ES-I3 (cell line): ENCODE results near the gene RASEF.
A peak's percentile ranks its signal among the peaks of the same experiment; 100 is the strongest.

ENCODE experiments used
- H3K36me3 ChIP-seq: 2 replicates; pipeline ENCODE4 v1.6.1; 2013; ENCODE audit warnings: mild to moderate bottlenecking, low read length, control low read depth, moderate library complexity; ENCODE audit not compliant: insufficient read depth
- H3K4me1 ChIP-seq: 2 replicates; pipeline ENCODE4 v1.6.1; 2013; ENCODE audit warnings: mild to moderate bottlenecking, control low read depth, low read length; ENCODE audit not compliant: insufficient read depth
- H3K9ac ChIP-seq: 2 replicates; pipeline ENCODE4 v1.6.1; 2013; ENCODE audit warnings: low read depth, mild to moderate bottlenecking, low read length, moderate library complexity
- H3K9me3 ChIP-seq: 2 replicates; pipeline ENCODE4 v1.6.1; 2013; ENCODE audit warnings: mild to moderate bottlenecking, low read length, moderate library complexity; ENCODE audit not compliant: control insufficient read depth, insufficient read depth

The RASEF gene

GRCh38 chr9:83068414-83068813, 5.5 kb upstream of the RASEF start:
- Histone ChIP-seq H3K36me3 (no peaks in the 10 kb centered on the region), H3K9me3 (no peaks in the 10 kb centered on the region), H3K4me1 (no peaks in the 10 kb centered on the region), H3K9ac (no peak overlapping the region)

GRCh38 chr9:83067579-83067978, 4.6 kb upstream of the RASEF start:
- H3K9ac ChIP-seq = no peak overlapping the region
- no peaks in the 10 kb centered on the region for H3K36me3 ChIP-seq
- no peaks in the 10 kb centered on the region for H3K4me1 ChIP-seq
- H3K9me3 ChIP-seq = no peaks in the 10 kb centered on the region

DNA sequence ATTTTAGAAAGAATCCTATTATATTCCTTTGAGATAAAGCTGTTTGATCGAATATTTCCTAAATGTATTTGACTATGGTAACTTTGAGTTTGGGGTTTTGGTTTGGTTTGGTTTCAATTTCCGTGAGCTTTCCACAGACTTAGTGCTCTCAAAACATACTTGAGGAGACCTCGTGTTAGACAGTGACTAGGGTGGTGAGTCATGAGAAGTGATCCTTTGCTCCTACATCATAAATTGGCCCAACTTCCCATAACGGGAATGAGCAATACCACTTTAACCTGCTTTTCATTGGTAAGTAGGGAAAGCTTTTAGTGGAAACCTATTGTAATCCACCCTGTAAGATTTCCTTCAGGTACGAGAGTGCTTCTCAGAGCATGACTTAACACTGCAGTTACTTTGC, 3.8 kb upstream of the RASEF start:
- H3K4me1 ChIP-seq = no peaks in the 10 kb centered on the region
- no peaks in the 10 kb centered on the region for H3K36me3 ChIP-seq
- no peak overlapping the region for H3K9ac ChIP-seq
- no peaks in the 10 kb centered on the region for H3K9me3 ChIP-seq

GRCh38 chr9:83065233-83065632, 2.3 kb upstream of the RASEF start:
- Histone ChIP-seq H3K9me3 (no peaks in the 10 kb centered on the region), H3K36me3 (no peaks in the 10 kb centered on the region), H3K9ac (no peak overlapping the region), H3K4me1 (no peaks in the 10 kb centered on the region)

DNA sequence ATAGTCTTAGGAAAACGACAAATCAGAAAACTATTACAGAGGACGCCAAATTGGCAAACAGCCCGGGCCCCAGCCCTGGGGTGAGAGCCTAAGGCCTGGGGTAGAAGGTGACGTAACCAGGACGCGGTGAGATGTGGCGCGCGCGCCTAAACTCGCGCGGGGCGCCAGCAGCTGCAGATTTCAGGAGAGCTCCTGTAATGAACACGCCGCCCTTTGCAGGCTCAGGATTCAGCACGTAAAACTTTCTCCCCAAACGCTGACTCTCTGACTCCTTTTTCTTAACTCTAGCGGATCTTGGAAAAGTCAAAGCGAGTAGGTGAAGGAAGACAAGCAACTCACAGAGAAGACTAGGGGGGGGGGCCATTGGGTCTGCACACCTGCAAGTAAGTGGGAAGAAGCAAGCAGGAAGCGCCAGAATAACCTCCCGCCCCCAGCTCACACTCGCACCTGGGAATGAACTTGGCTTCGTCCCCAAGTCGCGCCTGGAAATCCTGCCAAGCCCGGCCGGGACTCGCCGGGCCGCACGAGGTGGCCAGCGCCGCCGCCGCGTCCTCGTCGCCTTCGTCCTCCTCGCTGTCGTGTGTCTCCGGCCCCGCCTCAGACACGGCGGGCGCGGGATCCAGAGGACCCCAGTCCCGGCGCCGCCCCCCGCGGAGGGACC, 822 bp downstream of the RASEF start:
- Histone ChIP-seq H3K4me1 (no peaks in the 10 kb centered on the region), H3K36me3 (no peaks in the 10 kb centered on the region), H3K9me3 (no peaks in the 10 kb centered on the region), H3K9ac (peak overlapping the region; percentile 53)

DNA sequence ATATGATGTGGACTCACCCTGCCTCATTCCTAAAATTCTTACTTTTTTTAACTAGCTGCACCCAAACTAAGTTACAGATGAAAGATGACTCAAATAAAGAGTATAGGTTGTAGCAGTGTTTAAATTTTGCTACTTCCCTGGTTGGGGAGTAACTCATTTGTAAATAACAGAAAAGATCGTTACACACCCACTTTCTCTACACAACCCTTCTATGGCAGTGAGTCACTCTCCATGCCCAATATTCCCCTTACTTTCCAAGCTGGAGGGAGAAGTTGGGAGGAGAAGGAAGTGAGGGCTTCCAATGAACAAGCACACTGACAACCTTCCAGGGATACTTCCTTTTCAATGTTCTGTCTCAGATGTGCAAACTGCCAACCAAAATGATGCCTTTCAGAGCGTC, 1.9 kb downstream of the RASEF start:
- H3K4me1 ChIP-seq = no peaks in the 10 kb centered on the region
- H3K36me3 ChIP-seq = no peaks in the 10 kb centered on the region
- no peaks in the 10 kb centered on the region for H3K9me3 ChIP-seq
- no peak overlapping the region for H3K9ac ChIP-seq

DNA sequence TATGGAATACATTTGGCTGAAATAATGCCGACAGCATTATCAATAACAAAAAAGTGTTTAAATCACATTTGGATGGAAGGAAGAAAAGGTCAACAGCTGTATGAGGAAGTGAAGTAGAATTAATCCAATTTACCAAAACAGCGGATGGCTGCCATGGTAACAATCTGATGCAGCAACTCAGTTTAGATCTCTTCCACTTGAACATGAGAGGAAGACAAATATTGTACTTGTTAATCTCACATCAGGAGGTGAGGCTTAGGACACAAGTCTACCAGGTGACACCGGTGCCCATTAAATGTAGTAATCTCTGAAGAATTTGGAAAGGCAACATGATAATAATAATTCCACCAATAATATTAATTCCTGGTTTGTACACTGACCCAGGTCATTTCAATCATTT, 2.4 kb downstream of the RASEF start:
- H3K4me1 ChIP-seq = no peaks in the 10 kb centered on the region
- H3K9me3 ChIP-seq = no peaks in the 10 kb centered on the region
- no peaks in the 10 kb centered on the region for H3K36me3 ChIP-seq
- no peak overlapping the region for H3K9ac ChIP-seq

DNA sequence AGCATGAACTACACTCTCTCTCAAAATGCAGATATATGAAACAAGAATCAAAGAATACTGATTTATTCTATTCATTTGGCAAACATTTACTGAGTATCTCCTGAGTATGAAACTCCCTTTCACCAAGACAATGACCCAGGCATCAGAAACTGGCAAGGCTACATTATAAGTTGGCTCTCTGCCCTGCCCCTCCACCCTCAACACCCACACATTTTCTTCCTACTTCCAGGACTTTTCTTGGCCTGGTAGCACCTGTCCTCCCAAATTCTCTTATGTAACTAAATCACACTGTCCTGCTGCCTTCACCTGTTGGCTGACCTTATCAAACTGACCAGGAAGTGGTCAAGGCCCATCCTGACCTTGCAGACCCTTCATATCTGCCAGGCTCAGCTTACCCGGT, 3.5 kb downstream of the RASEF start:
- Histone ChIP-seq H3K4me1 (no peaks in the 10 kb centered on the region), H3K36me3 (no peaks in the 10 kb centered on the region), H3K9me3 (no peaks in the 10 kb centered on the region), H3K9ac (no peak overlapping the region)

DNA sequence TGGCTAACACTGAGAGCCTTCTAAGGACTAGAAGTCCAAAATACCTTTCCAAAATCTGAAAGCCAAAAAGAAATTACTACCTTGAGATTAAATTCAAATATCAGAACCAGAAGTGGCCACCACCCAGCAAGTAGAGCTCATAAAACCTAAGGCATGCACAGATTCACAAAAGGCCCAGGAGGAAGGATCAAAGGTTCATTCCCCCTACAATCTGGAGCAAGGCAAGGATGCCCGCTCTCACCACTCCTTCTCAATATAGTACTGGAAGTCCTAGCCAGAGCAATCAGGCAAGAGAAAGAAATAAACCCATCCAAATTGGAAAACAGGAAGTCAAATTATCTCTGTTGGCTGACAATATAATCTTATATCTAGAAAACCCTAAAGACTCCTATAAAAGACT, 6.0 kb downstream of the RASEF start:
- H3K9me3 ChIP-seq = no peaks in the 10 kb centered on the region
- no peak overlapping the region for H3K9ac ChIP-seq
- no peaks in the 10 kb centered on the region for H3K36me3 ChIP-seq
- H3K4me1 ChIP-seq = no peaks in the 10 kb centered on the region

DNA sequence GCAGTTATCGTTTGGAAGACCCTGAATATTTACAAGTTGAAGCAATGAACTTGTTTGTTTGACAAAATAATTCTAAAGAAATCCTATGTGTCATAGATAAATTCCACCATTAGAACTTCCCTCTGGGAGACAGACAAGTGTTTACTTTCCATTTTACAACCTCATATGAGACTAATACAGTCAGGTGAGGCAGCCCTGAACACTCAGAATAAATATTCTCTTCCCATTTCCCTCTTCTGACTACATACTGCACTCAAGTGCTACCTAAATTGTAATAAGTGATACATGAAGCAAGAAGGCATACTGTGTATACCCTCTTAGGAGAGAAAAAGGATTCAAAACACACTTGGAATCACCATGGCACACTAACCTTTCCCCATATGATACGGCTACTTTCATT, 6.8 kb downstream of the RASEF start:
- Histone ChIP-seq H3K9me3 (no peaks in the 10 kb centered on the region), H3K4me1 (no peaks in the 10 kb centered on the region), H3K36me3 (no peaks in the 10 kb centered on the region), H3K9ac (no peak overlapping the region)

- Histone ChIP-seq H3K4me1 (no peaks in the 10 kb centered on the region), H3K9me3 (no peaks in the 10 kb centered on the region), H3K36me3 (no peaks in the 10 kb centered on the region), H3K9ac (no peak overlapping the region)
These were observed 14.8 kb downstream of the RASEF start for GRCh38 chr9:83047839-83048775.

DNA sequence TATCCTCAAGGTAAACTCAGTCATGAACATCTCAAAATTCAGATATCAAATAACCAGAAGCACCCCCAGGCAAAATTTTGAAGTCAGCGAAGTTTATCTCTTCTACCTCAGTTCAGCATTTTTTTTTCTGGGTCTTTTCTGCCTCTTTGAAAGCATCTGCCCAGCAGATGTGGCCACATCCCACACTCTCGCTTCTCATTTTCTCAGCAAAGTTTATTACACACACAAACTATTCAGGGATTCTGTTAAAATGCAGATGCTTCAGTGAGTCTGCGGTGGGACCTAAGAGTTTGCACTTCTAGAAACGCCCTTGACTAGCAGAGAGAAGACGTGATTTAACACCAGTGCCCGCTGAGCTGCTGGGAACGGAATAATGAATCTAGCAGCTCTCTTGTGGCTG, 19.3 kb downstream of the RASEF start:
- Histone ChIP-seq H3K36me3 (no peaks in the 10 kb centered on the region), H3K4me1 (no peaks in the 10 kb centered on the region), H3K9ac (no peak overlapping the region), H3K9me3 (no peaks in the 10 kb centered on the region)

DNA sequence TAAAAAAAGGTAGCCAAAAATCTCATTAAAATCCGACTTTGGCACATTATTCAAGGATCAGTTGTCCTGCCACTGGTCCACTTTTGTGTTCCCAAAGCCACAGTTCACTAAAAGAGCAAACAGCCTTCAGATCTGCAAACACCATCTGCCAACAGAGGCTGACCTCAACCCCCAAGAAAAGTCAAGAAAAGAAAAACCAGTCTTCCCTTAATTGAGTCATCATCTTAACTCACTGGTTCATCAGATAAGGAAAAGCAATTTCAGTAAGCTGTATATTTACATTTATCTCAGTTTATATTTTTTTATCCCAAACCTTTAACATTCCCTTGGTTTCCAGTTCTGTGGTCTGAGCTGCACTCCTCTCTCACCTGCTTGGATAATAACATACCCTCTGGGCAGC, 21.2 kb downstream of the RASEF start:
- Histone ChIP-seq H3K36me3 (no peaks in the 10 kb centered on the region), H3K4me1 (no peaks in the 10 kb centered on the region), H3K9ac (no peak overlapping the region), H3K9me3 (no peaks in the 10 kb centered on the region)

DNA sequence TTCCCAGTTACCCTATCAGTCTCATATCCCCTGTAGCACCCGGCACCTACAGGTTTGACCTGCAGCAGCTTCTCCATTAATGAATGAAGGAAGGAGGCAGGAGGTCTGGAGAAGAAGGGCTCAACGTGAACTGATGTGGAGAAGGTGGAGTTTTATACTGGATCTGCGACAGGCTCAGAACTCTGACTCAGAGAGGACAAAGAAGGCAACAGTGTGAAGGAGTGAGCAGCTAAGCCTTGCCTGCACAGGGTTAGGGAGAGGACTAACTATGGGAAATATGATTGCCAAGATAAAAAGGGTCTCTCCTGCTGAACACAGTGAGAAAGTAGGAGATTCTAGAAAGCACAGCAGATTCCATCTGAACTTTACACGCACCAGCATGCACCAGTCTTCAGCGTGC, 23.6 kb downstream of the RASEF start:
- Histone ChIP-seq H3K9me3 (no peaks in the 10 kb centered on the region), H3K9ac (no peak overlapping the region), H3K4me1 (no peaks in the 10 kb centered on the region), H3K36me3 (no peaks in the 10 kb centered on the region)

DNA sequence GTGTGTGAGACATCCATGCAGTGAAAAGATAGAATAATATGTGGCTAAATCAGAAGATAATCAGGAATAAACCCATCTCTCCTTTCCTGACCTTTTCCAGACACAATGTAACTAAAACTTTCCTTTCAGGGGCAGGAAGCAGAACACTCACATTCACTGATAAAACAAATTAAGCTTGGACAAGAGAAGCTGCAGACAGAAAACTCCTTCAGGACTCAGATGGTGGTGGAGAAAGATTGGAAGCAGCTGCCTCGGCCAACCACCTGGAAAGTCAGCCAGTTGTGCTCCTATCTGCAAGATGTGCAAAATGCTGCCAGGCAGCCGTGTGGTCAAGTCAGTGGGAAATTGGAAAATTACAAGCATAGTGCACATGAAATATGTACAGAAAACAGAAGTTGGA, 26.9 kb downstream of the RASEF start:
- H3K4me1 ChIP-seq = no peaks in the 10 kb centered on the region
- no peaks in the 10 kb centered on the region for H3K36me3 ChIP-seq
- H3K9me3 ChIP-seq = no peaks in the 10 kb centered on the region
- H3K9ac ChIP-seq = no peak overlapping the region
